DND-41 (cell line): ENCODE data around the gene IMPACT.

Experiments
- ATAC-seq: fragments of 200-7000 bp; cut with Tn5 transposase; 3 replicates; pipeline ENCODE4 v1.9.1; 2021; ENCODE audit warnings: low read depth; ENCODE audit not compliant: insufficient read depth
- DNase-seq: peaks from one replicate; pipeline ENCODE4 v3.0.0-alpha.2; 2020
- H2AFZ ChIP-seq: 2 replicates; pipeline ENCODE4 v1.6.0; 2012; ENCODE audit warnings: low read depth, low read length
- H3K27ac ChIP-seq: 2 replicates; pipeline ENCODE4 v1.5.1; 2012; ENCODE audit warnings: low read length, inconsistent platforms
- H3K27me3 ChIP-seq: fragments of 200-600 bp; sonication (generic); 2 replicates; pipeline ENCODE4 v1.6.0; 2012; ENCODE audit warnings: low read length, mild to moderate bottlenecking, inconsistent platforms; ENCODE audit not compliant: insufficient read depth, poor library complexity
- H3K36me3 ChIP-seq: 2 replicates; pipeline ENCODE4 v1.5.1; 2012; ENCODE audit warnings: low read length, inconsistent platforms; ENCODE audit not compliant: insufficient read depth
- H3K4me1 ChIP-seq: 2 replicates; pipeline ENCODE4 v1.5.1; 2012; ENCODE audit warnings: mild to moderate bottlenecking, low read length; ENCODE audit not compliant: insufficient read depth
- H3K4me2 ChIP-seq: 2 replicates; pipeline ENCODE4 v1.6.0; 2012; ENCODE audit warnings: mild to moderate bottlenecking, moderate library complexity, low read length, inconsistent platforms; ENCODE audit not compliant: insufficient read depth
- H3K4me3 ChIP-seq, 2 experiments: fragments of 200-600 bp in 1 of 2; shearing (Covaris generic) in 1 of 2; 2 replicates each; pipeline ENCODE4 v1.5.1; 2012 to 2016; ENCODE audit warnings: inconsistent platforms in 2 of 2, low read length in 2 of 2, mild to moderate bottlenecking in 2 of 2, low read depth in 1 of 2, moderate library complexity in 1 of 2
- H3K79me2 ChIP-seq: 2 replicates; pipeline ENCODE4 v1.6.0; 2012; ENCODE audit warnings: low read length, inconsistent platforms; ENCODE audit not compliant: insufficient read depth
- H3K9ac ChIP-seq: 2 replicates; pipeline ENCODE4 v1.6.0; 2012; ENCODE audit warnings: low read depth, mild to moderate bottlenecking, inconsistent platforms, low read length, moderate library complexity
- H3K9me3 ChIP-seq: 2 replicates; pipeline ENCODE4 v1.5.1; 2012; ENCODE audit warnings: low read length, moderate library complexity, mild to moderate bottlenecking, inconsistent platforms; ENCODE audit not compliant: insufficient read depth, severe bottlenecking
- H4K20me1 ChIP-seq: 2 replicates; pipeline ENCODE4 v1.6.0; 2012; ENCODE audit warnings: low read length; ENCODE audit not compliant: insufficient read depth
- EZH2 ChIP-seq: IDR thresholded peaks from 3 replicates; pipeline ENCODE4 v1.6.1; 2012; ENCODE audit warnings: borderline replicate concordance, low read depth, mild to moderate bottlenecking, moderate library complexity, low read length, inconsistent platforms; ENCODE audit not compliant: severe bottlenecking
- TF ChIP-seq, protein P1 (sequence below): IDR thresholded peaks from 2 replicates; pipeline ENCODE4 v1.5.1; 2012; ENCODE audit warnings: borderline replicate concordance, low read length, moderate library complexity, mild to moderate bottlenecking; ENCODE audit not compliant: poor library complexity, severe bottlenecking; ENCODE audit errors: extremely low read depth

Gene IMPACT

DNA sequence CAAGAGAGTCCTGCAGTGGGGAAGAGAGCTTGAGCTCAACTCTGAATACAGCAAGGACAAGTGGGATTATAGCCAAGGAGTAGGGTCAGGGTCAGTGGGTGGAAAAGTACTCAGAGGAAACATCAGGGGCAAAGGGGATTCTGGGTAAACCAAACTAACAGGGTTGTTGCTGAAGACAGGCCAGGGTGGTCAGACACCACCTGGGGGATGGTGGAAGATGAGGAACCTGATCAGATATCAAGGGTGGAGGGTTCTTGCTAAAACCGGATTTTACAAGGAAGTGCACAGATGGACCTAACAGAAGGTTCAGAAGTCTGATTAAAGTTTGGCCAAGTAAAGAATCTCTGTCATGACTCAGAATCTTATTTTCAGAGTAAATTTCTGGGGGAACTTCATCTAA lies 45.3 kb upstream of the IMPACT start:
- ATAC-seq (no peak), DNase-seq (no peak)
- H3K4me1 ChIP-seq, result no peaks in the 10 kb centered on the region
- no peak overlapping the region for H2AFZ ChIP-seq
- no peaks in the 10 kb centered on the region for H3K9me3 ChIP-seq
- TF ChIP-seq, protein P1, sequence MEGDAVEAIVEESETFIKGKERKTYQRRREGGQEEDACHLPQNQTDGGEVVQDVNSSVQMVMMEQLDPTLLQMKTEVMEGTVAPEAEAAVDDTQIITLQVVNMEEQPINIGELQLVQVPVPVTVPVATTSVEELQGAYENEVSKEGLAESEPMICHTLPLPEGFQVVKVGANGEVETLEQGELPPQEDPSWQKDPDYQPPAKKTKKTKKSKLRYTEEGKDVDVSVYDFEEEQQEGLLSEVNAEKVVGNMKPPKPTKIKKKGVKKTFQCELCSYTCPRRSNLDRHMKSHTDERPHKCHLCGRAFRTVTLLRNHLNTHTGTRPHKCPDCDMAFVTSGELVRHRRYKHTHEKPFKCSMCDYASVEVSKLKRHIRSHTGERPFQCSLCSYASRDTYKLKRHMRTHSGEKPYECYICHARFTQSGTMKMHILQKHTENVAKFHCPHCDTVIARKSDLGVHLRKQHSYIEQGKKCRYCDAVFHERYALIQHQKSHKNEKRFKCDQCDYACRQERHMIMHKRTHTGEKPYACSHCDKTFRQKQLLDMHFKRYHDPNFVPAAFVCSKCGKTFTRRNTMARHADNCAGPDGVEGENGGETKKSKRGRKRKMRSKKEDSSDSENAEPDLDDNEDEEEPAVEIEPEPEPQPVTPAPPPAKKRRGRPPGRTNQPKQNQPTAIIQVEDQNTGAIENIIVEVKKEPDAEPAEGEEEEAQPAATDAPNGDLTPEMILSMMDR, result no peak
- no peak for TF ChIP-seq EZH2
- no peak overlapping the region for H3K4me2 ChIP-seq
- H3K4me3 ChIP-seq, result no peak overlapping the region
- no peak overlapping the region for H3K9ac ChIP-seq
- no peaks in the 10 kb centered on the region for H3K27me3 ChIP-seq
- no peaks in the 10 kb centered on the region for H3K79me2 ChIP-seq
- no peaks in the 10 kb centered on the region for H3K36me3 ChIP-seq
- H3K27ac ChIP-seq, result no peak overlapping the region
- H4K20me1 ChIP-seq, result no peaks in the 10 kb centered on the region

DNA sequence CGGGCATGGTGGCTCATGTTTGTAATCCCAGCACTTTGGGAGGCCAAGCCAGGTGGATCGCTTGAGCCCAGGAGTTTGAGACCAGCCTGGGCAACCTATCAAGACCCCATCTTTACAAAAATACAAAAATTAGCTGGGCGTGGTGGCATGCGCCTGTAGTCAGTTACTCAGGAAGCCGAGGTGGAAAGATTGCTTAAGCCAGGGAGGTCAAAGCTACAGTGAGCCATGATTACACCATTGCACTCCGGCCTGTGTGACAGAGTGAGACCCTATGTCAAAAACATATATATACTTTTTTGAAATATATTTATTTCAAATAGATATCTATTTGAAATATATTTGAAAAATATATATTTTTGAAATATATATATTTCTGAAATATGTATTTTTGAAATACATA lies 39.8 kb upstream of the IMPACT start:
- no peak for DNase-seq
- no peak overlapping the region for H3K4me3 ChIP-seq
- H3K79me2 ChIP-seq, result no peaks in the 10 kb centered on the region
- no peak for ATAC-seq
- no peaks in the 10 kb centered on the region for H3K9me3 ChIP-seq
- no peaks in the 10 kb centered on the region for H3K27me3 ChIP-seq
- H3K27ac ChIP-seq, result no peak overlapping the region
- H3K9ac ChIP-seq, result no peak overlapping the region
- H3K36me3 ChIP-seq, result no peaks in the 10 kb centered on the region
- no peaks in the 10 kb centered on the region for H3K4me1 ChIP-seq
- TF ChIP-seq, protein P1, result no peak
- TF ChIP-seq EZH2, result no peak
- no peaks in the 10 kb centered on the region for H4K20me1 ChIP-seq
- H2AFZ ChIP-seq, result no peak overlapping the region
- H3K4me2 ChIP-seq, result no peak overlapping the region

DNA sequence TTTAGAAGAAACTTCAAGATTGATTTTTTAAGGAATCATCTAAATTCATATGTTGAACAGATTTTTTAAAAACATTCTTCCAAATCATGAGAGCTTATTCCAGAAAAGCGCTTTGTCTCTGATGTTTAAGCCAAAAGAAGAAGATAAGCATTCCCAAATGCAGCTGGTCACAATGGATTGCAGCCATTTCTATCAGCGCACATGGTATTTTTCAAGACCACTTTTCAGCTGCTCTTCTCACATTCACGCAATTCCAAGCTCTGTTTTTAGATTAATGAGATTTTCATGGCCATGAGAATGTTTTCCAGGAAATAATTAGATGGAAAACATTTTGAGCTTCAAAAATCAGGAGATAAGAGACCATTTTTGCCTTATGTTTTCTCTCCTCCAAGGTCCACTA lies 37.5 kb upstream of the IMPACT start:
- H3K9ac ChIP-seq, result no peak overlapping the region
- ATAC-seq, result no peak
- no peaks in the 10 kb centered on the region for H3K79me2 ChIP-seq
- no peak overlapping the region for H3K4me2 ChIP-seq
- no peaks in the 10 kb centered on the region for H4K20me1 ChIP-seq
- no peak for DNase-seq
- H2AFZ ChIP-seq, result no peak overlapping the region
- no peaks in the 10 kb centered on the region for H3K36me3 ChIP-seq
- H3K27me3 ChIP-seq, result no peaks in the 10 kb centered on the region
- no peak overlapping the region for H3K4me3 ChIP-seq
- H3K4me1 ChIP-seq, result no peaks in the 10 kb centered on the region
- no peak overlapping the region for H3K27ac ChIP-seq
- H3K9me3 ChIP-seq, result no peaks in the 10 kb centered on the region
- TF ChIP-seq EZH2, result no peak
- TF ChIP-seq, protein P1, result no peak
